CD4-positive, alpha-beta T cell treated with Interleukin-17A for 4 hours (primary cell): Measurements from ENCODE around the gene NUAK1.

Experiments
- DNase-seq: peaks from one replicate; pipeline ENCODE4 v3.0.0-alpha.2; 2020; ENCODE audit warnings: mixed read lengths

Gene NUAK1

GRCh38 chr12:106138633-106139421 is at the start of gene NUAK1:
NUAK1 (minus strand) TSS chr12:106138954; CDS start chr12:106138653, 301 bp downstream.
- peak; percentile 7 for DNase-seq

- no peak for DNase-seq
Observed at GRCh38 chr12:106188256-106188655, 49.5 kb upstream of the NUAK1 start.

DNA sequence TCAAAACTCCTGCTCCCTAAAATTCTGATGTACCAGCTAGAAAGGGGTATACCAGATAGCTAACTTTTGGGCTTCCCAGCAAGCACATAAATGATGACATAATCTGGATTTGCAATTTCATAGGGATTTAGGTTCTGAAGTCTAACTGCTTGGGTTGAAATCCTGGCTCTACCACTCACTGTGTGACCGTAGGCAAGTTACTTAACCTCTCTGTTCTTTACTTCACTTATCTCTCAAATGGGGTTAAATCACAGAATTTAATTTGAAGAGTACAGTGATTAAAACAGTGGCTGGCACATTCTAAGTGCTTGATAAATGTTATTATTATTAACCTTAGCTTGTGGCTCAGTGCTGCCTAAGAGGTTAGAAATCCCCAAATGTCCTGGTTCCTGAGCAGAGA is 49.1 kb upstream of the NUAK1 start:
- no peak for DNase-seq

GRCh38 chr12:106187155-106187789 is 48.5 kb upstream of the NUAK1 start:
- DNase-seq, result no peak

DNA sequence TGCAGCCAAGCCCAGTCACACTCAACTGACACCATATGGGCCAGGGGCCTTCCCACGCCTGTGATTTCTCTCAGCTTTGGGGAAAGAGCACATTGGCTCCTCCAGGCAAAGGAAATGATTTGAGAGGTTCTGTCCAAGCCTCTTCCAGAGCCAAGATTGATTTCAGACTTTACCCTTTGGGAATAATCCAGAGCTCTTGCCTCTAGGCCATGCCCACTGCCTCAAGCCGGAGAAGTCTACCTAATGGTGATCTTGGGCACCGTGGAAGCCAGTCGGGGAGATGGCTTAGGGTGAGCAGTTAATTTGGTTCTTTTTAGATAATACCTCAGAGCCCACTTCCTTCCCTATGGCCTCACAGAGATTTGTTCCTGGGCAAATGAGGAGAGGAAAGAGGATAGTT is 45.0 kb upstream of the NUAK1 start:
- DNase-seq, result no peak

- no peak for DNase-seq
Observed at GRCh38 chr12:106181401-106182114, 42.8 kb upstream of the NUAK1 start.

DNA sequence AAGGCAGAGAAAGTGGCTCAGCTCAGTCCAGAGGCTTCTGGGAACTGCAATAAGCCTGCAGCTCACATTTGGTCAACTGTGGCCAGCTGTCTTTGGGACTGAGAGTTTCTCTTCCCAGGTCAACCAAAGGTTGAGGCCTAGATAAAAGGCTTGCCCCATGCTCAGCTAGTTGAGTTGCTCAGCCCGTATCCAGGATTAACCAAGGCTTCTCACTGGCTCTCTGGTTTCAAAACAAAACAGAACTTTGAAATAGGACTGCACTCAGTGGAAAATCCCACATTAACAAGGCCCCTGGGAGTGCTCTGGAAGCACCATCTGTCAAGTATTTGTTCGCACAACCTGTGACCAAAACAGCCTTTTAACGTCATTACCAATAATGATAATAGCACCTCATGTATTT is 40.3 kb upstream of the NUAK1 start:
- DNase-seq, result no peak

GRCh38 chr12:106178562-106178961 is 39.8 kb upstream of the NUAK1 start:
- no peak for DNase-seq

GRCh38 chr12:106176560-106176959 is 37.8 kb upstream of the NUAK1 start:
- DNase-seq, result no peak

DNA sequence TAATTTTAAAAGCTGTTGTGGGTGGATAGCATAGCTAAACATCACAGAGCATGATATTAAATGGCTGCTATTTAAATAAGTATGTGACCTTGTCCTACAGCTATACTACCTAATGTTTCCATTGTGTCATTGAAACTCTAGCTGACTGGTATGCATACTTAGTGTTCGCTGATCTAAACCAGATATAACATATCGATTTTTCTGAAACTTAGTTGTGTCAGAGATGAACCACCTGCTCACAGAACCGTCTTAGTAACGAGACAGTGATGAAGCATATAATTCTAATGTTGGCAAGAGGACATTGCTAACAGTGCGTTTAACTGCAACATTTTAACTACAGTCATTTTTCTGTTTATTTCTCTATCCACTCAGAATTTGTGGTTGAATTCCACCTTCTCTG is 36.1 kb upstream of the NUAK1 start:
- DNase-seq, result no peak

DNA sequence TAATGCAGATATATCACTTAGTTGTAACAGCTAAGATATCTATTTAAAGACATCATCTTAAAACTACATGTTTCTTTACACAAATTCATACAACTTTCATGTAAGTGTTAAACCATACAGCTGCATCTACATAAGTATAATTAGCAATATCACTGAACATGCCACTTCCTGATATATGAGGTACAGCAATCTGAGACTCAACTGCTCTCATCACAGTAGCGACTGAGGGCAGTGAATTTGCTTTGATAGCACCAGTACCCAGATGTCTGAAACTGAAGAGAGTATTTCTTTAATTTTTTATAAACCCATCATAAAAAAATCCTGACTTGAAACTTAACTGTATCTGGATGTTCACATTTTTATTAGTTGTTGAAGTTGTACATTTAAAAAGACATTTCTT is 34.7 kb upstream of the NUAK1 start:
- no peak for DNase-seq

- DNase-seq, result no peak
Observed at GRCh38 chr12:106171117-106171750, 32.5 kb upstream of the NUAK1 start.

DNA sequence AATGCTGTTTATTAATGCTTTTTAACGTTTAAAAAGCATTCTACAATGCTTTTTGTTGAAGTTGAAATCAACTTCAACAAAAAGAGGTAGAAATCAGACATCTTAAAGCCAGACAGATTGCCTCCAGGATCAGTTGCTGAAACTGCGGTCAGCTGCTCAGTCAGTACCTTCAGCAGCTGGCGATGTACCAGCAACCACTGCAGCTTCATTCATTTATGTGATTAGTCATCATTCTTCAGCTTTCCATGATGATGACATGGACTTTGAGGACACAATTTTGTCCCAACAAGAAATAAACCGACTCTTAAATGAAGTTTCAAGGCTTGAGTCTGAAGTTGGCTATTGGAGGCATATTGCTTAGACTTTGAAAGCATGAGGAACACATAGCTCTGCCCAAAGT is 31.5 kb upstream of the NUAK1 start:
- DNase-seq, result no peak

GRCh38 chr12:106163712-106164111 is 25.0 kb upstream of the NUAK1 start:
- DNase-seq, result no peak

DNA sequence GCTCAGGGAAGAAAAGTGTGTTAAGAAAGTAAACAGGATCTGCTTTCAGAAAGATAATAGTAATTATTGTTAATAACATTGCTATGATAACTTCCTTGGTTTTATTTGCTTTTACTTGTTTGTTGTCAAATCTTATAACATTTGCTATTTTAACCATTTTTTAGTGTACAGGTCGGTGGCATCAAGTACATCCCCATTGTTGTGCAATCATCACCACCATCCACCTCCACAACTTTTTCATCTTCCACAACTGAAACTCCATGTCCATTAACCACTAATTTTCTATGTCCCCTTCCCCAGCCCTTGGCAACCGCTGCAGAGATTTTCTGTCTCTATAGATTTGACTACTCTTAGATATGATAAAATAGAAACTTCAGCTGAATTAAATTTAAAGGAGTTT is 22.7 kb upstream of the NUAK1 start:
- DNase-seq, result no peak

- no peak for DNase-seq
Observed at GRCh38 chr12:106160915-106161314, 22.2 kb upstream of the NUAK1 start.

GRCh38 chr12:106157802-106158201 is 19.0 kb upstream of the NUAK1 start:
- DNase-seq, result no peak

DNA sequence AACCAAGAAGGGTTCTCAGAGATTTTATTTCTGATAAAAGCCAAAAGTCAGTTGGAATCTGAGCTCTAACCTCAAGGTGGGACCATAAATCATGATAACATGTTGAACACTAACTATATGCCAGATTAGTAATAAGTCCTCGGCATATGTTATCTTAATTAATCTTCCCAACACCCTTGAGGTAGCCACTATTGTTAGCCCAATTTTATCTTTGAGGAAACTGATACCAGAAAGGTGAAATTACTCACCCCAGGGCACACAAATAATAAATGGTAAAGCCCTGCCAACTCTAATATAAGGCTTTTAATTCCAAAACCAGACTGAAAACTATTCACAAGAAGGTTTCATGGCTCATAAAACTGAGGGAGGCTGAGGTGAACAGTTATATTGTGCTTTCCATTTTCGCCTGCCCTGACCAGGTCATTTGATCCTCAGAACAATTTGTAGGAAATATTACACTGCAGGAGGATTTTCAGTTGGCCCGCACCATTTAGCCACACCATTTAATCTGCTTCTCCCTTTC is 16.1 kb upstream of the NUAK1 start:
- no peak for DNase-seq

GRCh38 chr12:106152334-106152733 is 13.6 kb upstream of the NUAK1 start:
- DNase-seq, result no peak

GRCh38 chr12:106150555-106150954 is 11.8 kb upstream of the NUAK1 start:
- no peak for DNase-seq

DNA sequence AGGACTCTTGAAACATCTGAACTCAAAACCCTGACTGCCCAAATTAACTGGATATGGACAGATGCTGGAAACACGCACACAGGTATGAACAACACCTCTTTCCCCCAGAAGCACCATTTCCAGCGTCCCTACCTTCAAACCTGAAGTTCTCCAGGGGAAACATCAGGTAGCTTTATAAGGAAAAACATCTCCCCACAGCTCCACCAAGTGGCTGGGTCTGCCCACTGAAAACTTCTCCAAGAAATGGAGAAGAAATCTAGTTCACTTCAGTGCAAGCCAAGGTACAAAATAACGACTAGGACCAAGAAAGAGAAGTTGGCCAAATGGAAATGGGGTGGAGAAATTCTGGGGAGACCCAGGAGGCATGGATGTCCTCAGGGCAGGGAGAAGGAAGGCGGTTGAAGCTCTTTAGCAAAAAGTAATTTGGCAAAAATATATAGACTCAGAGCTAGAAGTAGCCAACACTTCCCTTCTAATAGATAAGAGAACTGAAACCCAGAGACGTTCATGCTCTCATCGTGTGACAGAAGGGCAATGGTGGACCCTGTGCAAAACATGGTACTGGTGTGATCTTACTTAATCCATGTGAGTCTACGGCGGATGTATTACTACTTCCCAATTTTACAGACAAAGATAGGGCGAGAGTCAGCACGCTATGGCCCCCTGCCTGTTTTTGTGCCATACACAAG is 10.5 kb upstream of the NUAK1 start:
- no peak for DNase-seq

- DNase-seq, result no peak
Observed at GRCh38 chr12:106147956-106148355, 9.2 kb upstream of the NUAK1 start.

GRCh38 chr12:106146987-106147386 is 8.2 kb upstream of the NUAK1 start:
- DNase-seq, result no peak
